ENCODE data around the gene CRTAP.
A peak's percentile ranks its signal among the peaks of the same experiment; 100 is the strongest.
"Not testable (repeated sequence)": the region's sequence is repeated elsewhere in the genome, so short reads cannot be mapped to it uniquely, and the experiment has no call there.

The CRTAP gene

GRCh38 chr3:33113772-33114621, at the start of gene CRTAP:
TSS of gene CRTAP (plus strand) at chr3:33114014. CDS start at chr3:33114078, 64 bp downstream.
- DNase-seq, result peak; percentile 35

- no peak for DNase-seq
These were observed 48.9 kb upstream of the CRTAP start for GRCh38 chr3:33064929-33065328.

- DNase-seq, result no peak
These were observed 46.3 kb upstream of the CRTAP start for GRCh38 chr3:33067484-33067883.

- not testable (repeated sequence) for DNase-seq
These were observed 44.0 kb upstream of the CRTAP start for GRCh38 chr3:33069862-33070261.

GRCh38 chr3:33071181-33071580, 42.6 kb upstream of the CRTAP start:
- no peak for DNase-seq

GRCh38 chr3:33071946-33072345, 41.9 kb upstream of the CRTAP start:
- DNase-seq, result no peak

GRCh38 chr3:33074217-33075067, 39.4 kb upstream of the CRTAP start:
- DNase-seq, result peak; percentile 10

GRCh38 chr3:33075995-33076394, 37.8 kb upstream of the CRTAP start:
- DNase-seq, result no peak

- no peak for DNase-seq
These were observed 36.9 kb upstream of the CRTAP start for GRCh38 chr3:33076952-33077351.

GRCh38 chr3:33077976-33078375, 35.8 kb upstream of the CRTAP start:
- no peak for DNase-seq

GRCh38 chr3:33079813-33080212, 34.0 kb upstream of the CRTAP start:
- DNase-seq, result not testable (repeated sequence)

GRCh38 chr3:33081812-33082211, 32.0 kb upstream of the CRTAP start:
- DNase-seq, result no peak

- DNase-seq, result no peak
These were observed 29.9 kb upstream of the CRTAP start for GRCh38 chr3:33083958-33084357.

- no peak for DNase-seq
These were observed 25.1 kb upstream of the CRTAP start for GRCh38 chr3:33088691-33089090.

GRCh38 chr3:33089515-33089914, 24.3 kb upstream of the CRTAP start:
- no peak for DNase-seq

- DNase-seq, result no peak
These were observed 22.1 kb upstream of the CRTAP start for GRCh38 chr3:33091746-33092145.

GRCh38 chr3:33092496-33093254, 21.1 kb upstream of the CRTAP start:
- DNase-seq, result no peak

GRCh38 chr3:33093847-33094246, 20.0 kb upstream of the CRTAP start:
- no peak for DNase-seq

GRCh38 chr3:33095436-33095835, 18.4 kb upstream of the CRTAP start:
- no peak for DNase-seq

- no peak for DNase-seq
These were observed 17.5 kb upstream of the CRTAP start for GRCh38 chr3:33096093-33096868.

- DNase-seq, result no peak
These were observed 14.6 kb upstream of the CRTAP start for GRCh38 chr3:33099109-33099645.

GRCh38 chr3:33099701-33100100, 14.1 kb upstream of the CRTAP start:
- DNase-seq, result no peak
